T-helper 17 cell (primary cell): ENCODE measurements around the gene SPEG. TPM values are rescaled to one million over a fixed set of nuclear protein-coding genes. Genes with fewer than 3 reads are reported as not detected.

Source experiments
- ATAC-seq: fragments of 150-1000 bp; cut with Tn5 transposase; 2 replicates; pipeline ENCODE4 v1.10.0; 2021; ENCODE audit warnings: mild to moderate bottlenecking, moderate library complexity
- DNase-seq, 3 donors: peaks; one replicate each; pipeline versions ENCODE4 v3.0.0 to v3.0.0-alpha.2; 2020 to 2021
- H3K9me3 ChIP-seq: one replicate; pipeline ENCODE4 v1.7.0; 2013; ENCODE audit warnings: low read length, mild to moderate bottlenecking; ENCODE audit not compliant: control insufficient read depth, poor library complexity, severe bottlenecking
- H3K27ac Mint-ChIP-seq: one replicate; pipeline ENCODE4 v1.8.0; 2022; ENCODE audit warnings: mild to moderate bottlenecking, moderate library complexity, mixed read lengths
- H3K27me3 Mint-ChIP-seq: one replicate; pipeline ENCODE4 v1.8.0; 2022; ENCODE audit warnings: mixed read lengths
- H3K36me3 Mint-ChIP-seq: one replicate; pipeline ENCODE4 v1.8.0; 2022; ENCODE audit warnings: low read depth, mixed read lengths
- H3K4me1 Mint-ChIP-seq: one replicate; pipeline ENCODE4 v1.8.0; 2022; ENCODE audit warnings: mild to moderate bottlenecking, mixed read lengths
- H3K4me3 Mint-ChIP-seq: one replicate; pipeline ENCODE4 v1.8.0; 2022; ENCODE audit warnings: mild to moderate bottlenecking, moderate library complexity, mixed read lengths
- total RNA-seq, 4 donors: library from RNA in 2 of 4; stranded (reverse) in 2 of 4; gene quantifications; one replicate each; pipeline ENCODE4 v1.2.3 and lab custom pipeline; 2022 to 2026

SPEG gene
- total RNA-seq, 2 donors from 2014 or later: 7.3 to 8.4 TPM

GRCh38 chr2:219469186-219469724 is 34.6 kb downstream of the SPEG start:
- Mint-ChIP-seq H3K27ac (no peak overlapping the region), H3K27me3 (peaks cover 14% of the 10 kb centered on the region), H3K36me3 (peaks cover 7% of the 10 kb centered on the region), H3K4me1 (peaks cover 7% of the 10 kb centered on the region), H3K4me3 (no peak overlapping the region)
- H3K9me3 ChIP-seq: no peaks in the 10 kb centered on the region
- no peak for ATAC-seq
- DNase-seq: no peak

- no peak for ATAC-seq
- DNase-seq: no peak
- Mint-ChIP-seq H3K27ac (no peak overlapping the region), H3K27me3 (peaks cover 14% of the 10 kb centered on the region), H3K36me3 (peaks cover 7% of the 10 kb centered on the region), H3K4me1 (peaks cover 6% of the 10 kb centered on the region), H3K4me3 (no peak overlapping the region)
- H3K9me3 ChIP-seq: no peaks in the 10 kb centered on the region
These were observed 35.8 kb downstream of the SPEG start for GRCh38 chr2:219470429-219470828.

GRCh38 chr2:219471476-219472371 is 37.1 kb downstream of the SPEG start:
- no peak overlapping the region for H3K27ac Mint-ChIP-seq
- H3K36me3 Mint-ChIP-seq: peaks cover 7% of the 10 kb centered on the region
- peaks cover 11% of the 10 kb centered on the region for H3K4me1 Mint-ChIP-seq
- H3K4me3 Mint-ChIP-seq: no peak overlapping the region
- no peaks in the 10 kb centered on the region for H3K9me3 ChIP-seq
- DNase-seq (no peak), ATAC-seq (no peak)
- H3K27me3 Mint-ChIP-seq: peaks cover 19% of the 10 kb centered on the region

- H3K4me3 Mint-ChIP-seq: no peak overlapping the region
- no peak overlapping the region for H3K27ac Mint-ChIP-seq
- ATAC-seq (no peak), DNase-seq (no peak)
- H3K4me1 Mint-ChIP-seq: peaks cover 11% of the 10 kb centered on the region
- no peaks in the 10 kb centered on the region for H3K9me3 ChIP-seq
- peaks cover 19% of the 10 kb centered on the region for H3K27me3 Mint-ChIP-seq
- peaks cover 3% of the 10 kb centered on the region for H3K36me3 Mint-ChIP-seq
These were observed 38.1 kb downstream of the SPEG start for GRCh38 chr2:219472629-219473187.

GRCh38 chr2:219473511-219473910 is 38.9 kb downstream of the SPEG start:
- H3K9me3 ChIP-seq: no peaks in the 10 kb centered on the region
- Mint-ChIP-seq H3K36me3 (peaks cover 3% of the 10 kb centered on the region), H3K27me3 (peaks cover 19% of the 10 kb centered on the region), H3K4me1 (peaks cover 11% of the 10 kb centered on the region), H3K4me3 (no peak overlapping the region), H3K27ac (peak overlapping the region; percentile 19)
- DNase-seq: no peak
- no peak for ATAC-seq

GRCh38 chr2:219474285-219475060 is 39.8 kb downstream of the SPEG start:
- Mint-ChIP-seq H3K27me3 (peaks cover 21% of the 10 kb centered on the region), H3K36me3 (peaks cover 3% of the 10 kb centered on the region), H3K4me3 (no peak overlapping the region), H3K27ac (peak overlapping the region; percentile 19), H3K4me1 (peaks cover 11% of the 10 kb centered on the region)
- ATAC-seq (no peak), DNase-seq (no peak)
- H3K9me3 ChIP-seq: no peaks in the 10 kb centered on the region

GRCh38 chr2:219475278-219475677 is 40.6 kb downstream of the SPEG start:
- H3K9me3 ChIP-seq: no peaks in the 10 kb centered on the region
- no peak for ATAC-seq
- Mint-ChIP-seq H3K4me3 (no peak overlapping the region), H3K4me1 (peaks cover 11% of the 10 kb centered on the region), H3K36me3 (peaks cover 3% of the 10 kb centered on the region), H3K27me3 (peaks cover 25% of the 10 kb centered on the region), H3K27ac (no peak overlapping the region)
- no peak for DNase-seq

GRCh38 chr2:219475697-219476651 is 41.3 kb downstream of the SPEG start:
- peaks cover 23% of the 10 kb centered on the region for H3K27me3 Mint-ChIP-seq
- DNase-seq (peak; percentile 28 to 52 (median 37)), ATAC-seq (peak; percentile 82)
- H3K4me1 Mint-ChIP-seq: peaks cover 8% of the 10 kb centered on the region
- H3K4me3 Mint-ChIP-seq: no peak overlapping the region
- H3K27ac Mint-ChIP-seq: no peak overlapping the region
- peaks cover 3% of the 10 kb centered on the region for H3K36me3 Mint-ChIP-seq
- no peaks in the 10 kb centered on the region for H3K9me3 ChIP-seq

GRCh38 chr2:219476652-219477151 is 42.1 kb downstream of the SPEG start:
- no peak overlapping the region for H3K27ac Mint-ChIP-seq
- no peak for ATAC-seq
- DNase-seq: no peak
- H3K4me1 Mint-ChIP-seq: peaks cover 5% of the 10 kb centered on the region
- H3K9me3 ChIP-seq: no peaks in the 10 kb centered on the region
- no peaks in the 10 kb centered on the region for H3K36me3 Mint-ChIP-seq
- H3K4me3 Mint-ChIP-seq: no peak overlapping the region
- peaks cover 22% of the 10 kb centered on the region for H3K27me3 Mint-ChIP-seq

GRCh38 chr2:219477179-219477578 is 42.5 kb downstream of the SPEG start:
- peaks cover 5% of the 10 kb centered on the region for H3K4me1 Mint-ChIP-seq
- no peak for ATAC-seq
- H3K36me3 Mint-ChIP-seq: no peaks in the 10 kb centered on the region
- H3K27me3 Mint-ChIP-seq: peaks cover 27% of the 10 kb centered on the region
- no peak overlapping the region for H3K27ac Mint-ChIP-seq
- H3K9me3 ChIP-seq: no peaks in the 10 kb centered on the region
- no peak for DNase-seq
- no peak overlapping the region for H3K4me3 Mint-ChIP-seq

- Mint-ChIP-seq H3K4me3 (no peak overlapping the region), H3K4me1 (peaks cover 5% of the 10 kb centered on the region), H3K27ac (no peak overlapping the region), H3K27me3 (peaks cover 30% of the 10 kb centered on the region), H3K36me3 (no peaks in the 10 kb centered on the region)
- no peak for ATAC-seq
- no peaks in the 10 kb centered on the region for H3K9me3 ChIP-seq
- no peak for DNase-seq
These were observed 43.2 kb downstream of the SPEG start for GRCh38 chr2:219477815-219478214.

GRCh38 chr2:219478916-219479315 is 44.3 kb downstream of the SPEG start:
- Mint-ChIP-seq H3K36me3 (no peaks in the 10 kb centered on the region), H3K27ac (no peak overlapping the region), H3K4me3 (no peak overlapping the region), H3K4me1 (peaks cover 6% of the 10 kb centered on the region), H3K27me3 (peaks cover 34% of the 10 kb centered on the region)
- ATAC-seq: no peak
- H3K9me3 ChIP-seq: no peaks in the 10 kb centered on the region
- no peak for DNase-seq
